Suprapubic skin (tissue), 3 donors: ENCODE results near the gene SPCS2.

ENCODE experiments used
- POLR2A ChIP-seq, 2 donors: fragments of 450-650 bp; IDR thresholded peaks; one replicate each; pipeline ENCODE4 v1.6.1; 2017; ENCODE audit warnings: antibody characterized with exemption in 2 of 2, mild to moderate bottlenecking in 2 of 2, moderate library complexity in 2 of 2
- TF ChIP-seq, protein P1 (sequence below), 2 donors: fragments of 200-600 bp in 1 of 2; fragments of 450-650 bp in 1 of 2; sonication (generic) in 1 of 2; IDR thresholded peaks; one replicate each; pipeline ENCODE4 v1.5.1; 2016 to 2019; ENCODE audit warnings: antibody characterized with exemption in 2 of 2, mild to moderate bottlenecking in 1 of 2, moderate library complexity in 1 of 2

DNA sequence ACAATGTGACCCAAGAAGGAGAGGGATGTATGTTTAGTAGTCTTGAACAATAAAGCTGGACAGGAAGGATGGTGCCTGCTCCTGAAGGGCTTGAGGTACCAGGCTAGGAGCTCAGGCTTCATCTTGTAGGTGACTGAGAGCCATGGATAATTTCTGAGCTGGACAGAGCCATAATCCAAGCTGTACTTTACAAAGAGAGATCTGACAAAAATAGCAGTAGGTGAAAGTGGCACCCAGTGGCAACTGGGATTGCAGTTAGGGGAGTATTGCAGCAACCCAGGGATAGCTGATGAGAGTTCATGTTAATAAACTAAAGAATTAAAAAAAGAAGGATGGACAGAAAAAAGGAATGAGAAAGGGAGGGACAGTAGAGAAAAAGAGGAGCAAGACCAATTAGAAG is 7.6 kb upstream of the SPCS2 start:
- TF ChIP-seq, protein P1, sequence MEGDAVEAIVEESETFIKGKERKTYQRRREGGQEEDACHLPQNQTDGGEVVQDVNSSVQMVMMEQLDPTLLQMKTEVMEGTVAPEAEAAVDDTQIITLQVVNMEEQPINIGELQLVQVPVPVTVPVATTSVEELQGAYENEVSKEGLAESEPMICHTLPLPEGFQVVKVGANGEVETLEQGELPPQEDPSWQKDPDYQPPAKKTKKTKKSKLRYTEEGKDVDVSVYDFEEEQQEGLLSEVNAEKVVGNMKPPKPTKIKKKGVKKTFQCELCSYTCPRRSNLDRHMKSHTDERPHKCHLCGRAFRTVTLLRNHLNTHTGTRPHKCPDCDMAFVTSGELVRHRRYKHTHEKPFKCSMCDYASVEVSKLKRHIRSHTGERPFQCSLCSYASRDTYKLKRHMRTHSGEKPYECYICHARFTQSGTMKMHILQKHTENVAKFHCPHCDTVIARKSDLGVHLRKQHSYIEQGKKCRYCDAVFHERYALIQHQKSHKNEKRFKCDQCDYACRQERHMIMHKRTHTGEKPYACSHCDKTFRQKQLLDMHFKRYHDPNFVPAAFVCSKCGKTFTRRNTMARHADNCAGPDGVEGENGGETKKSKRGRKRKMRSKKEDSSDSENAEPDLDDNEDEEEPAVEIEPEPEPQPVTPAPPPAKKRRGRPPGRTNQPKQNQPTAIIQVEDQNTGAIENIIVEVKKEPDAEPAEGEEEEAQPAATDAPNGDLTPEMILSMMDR (IDR thresholded peaks at IDR 0.05): no peak
- no peak for TF ChIP-seq POLR2A (IDR thresholded peaks at IDR 0.05)
